ENCODE results near the gene ZNF630.

DNA sequence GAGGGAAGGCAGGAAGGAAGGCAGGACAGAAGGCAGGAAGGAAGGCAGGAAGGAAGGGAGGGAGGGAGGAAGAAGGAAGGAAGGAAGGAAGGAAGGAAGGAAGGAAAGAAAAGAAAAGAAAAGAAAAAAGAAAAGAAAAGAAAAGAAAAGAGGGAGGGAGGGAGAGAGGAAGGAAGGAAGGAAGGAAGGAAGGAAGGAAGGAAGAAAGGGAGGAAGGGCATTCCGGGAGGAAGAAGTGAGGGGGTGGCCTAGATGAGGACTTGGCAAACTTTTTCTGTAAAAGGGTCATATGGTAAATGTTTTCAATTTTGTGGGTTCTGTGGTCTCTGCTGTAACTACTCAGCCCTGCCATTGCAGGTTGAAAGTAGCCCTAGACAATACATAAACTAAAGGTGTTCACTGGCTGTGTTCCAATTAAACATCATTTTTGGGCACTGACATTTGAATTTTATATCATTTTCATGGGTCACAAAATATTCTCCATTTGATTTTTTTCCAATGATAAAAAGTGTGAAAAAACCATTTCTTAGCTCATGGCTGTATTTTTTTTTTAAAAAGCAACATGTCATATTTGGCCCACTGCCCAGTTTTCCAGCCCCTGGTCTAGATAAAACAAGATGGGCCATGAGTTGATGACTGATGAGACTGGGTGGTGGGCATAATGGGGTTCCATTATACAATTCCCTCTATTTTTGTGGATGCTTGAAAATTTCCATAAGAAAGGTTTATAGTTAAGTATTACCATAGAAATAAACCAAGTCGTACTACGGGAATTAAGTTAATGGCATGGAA lies 3.1 kb downstream of the ZNF630 start:
- TF ChIP-seq POLR2AphosphoS5 (IDR thresholded peaks at IDR 0.05; ENCODE audit: borderline replicate concordance, low read depth, low read length) (peak; percentile 43; the same call in 1 of the 2 replicates), EZH2 (IDR thresholded peaks at IDR 0.05) (no peak)
